K562 (cell line): ENCODE measurements around the gene AGA. TPM values are rescaled to one million over a fixed set of nuclear protein-coding genes. Genes with fewer than 3 reads are reported as not detected.

ENCODE experiments used
- ATAC-seq: fragments of 200-7000 bp; cut with Tn5 transposase; 3 replicates; pipeline ENCODE4 v1.9.1; 2020; ENCODE audit warnings: moderate library complexity
- BruUV-seq: library from RNA; stranded (reverse); fragments of 400-500 nt; replicated peaks from 2 replicates; lab custom pipeline; 2021; lab: Mats Ljungman, UMichigan
- CTCF ChIA-PET: fragments of 300-600 bp; formaldehyde crosslinking; extraction: SDS; loops from one replicate; lab custom pipeline; 2021; ENCODE audit warnings: low intra/inter-chr PET ratio; lab: Yijun Ruan, JAX
- POLR2A ChIA-PET: fragments of 300-600, 350-650 bp; sonication (Branson Sonifier 250); formaldehyde crosslinking; extraction: SDS; loops from one replicate; lab custom pipeline; 2021; ENCODE audit warnings: antibody characterized with exemption, inconsistent platforms; lab: Yijun Ruan, JAX
- DNase-seq, 4 experiments: peaks; one replicate each; pipeline versions ENCODE4 v3.0.0 to v3.0.0-alpha.2; 2011 to 2018; ENCODE audit warnings: low spot score in 3 of 4, mixed read lengths in 3 of 4; ENCODE audit errors: extremely low read depth in 1 of 4
- FAIRE-seq: peaks from 2 replicates; lab custom pipeline; 2011; peaks lifted over from hg19 to GRCh38; lab: Jason Lieb, UNC
- H2AFZ ChIP-seq: 2 replicates; pipeline ENCODE4 v1.6.0; 2011; ENCODE audit warnings: low read depth, low read length, control low read depth, inconsistent platforms
- H3K27ac ChIP-seq: fragments of 200-600 bp; 3 replicates; pipeline ENCODE4 v1.8.0; 2011; ENCODE audit warnings: low read depth, mild to moderate bottlenecking, control low read depth, inconsistent platforms, low read length, moderate library complexity, mixed read lengths; ENCODE audit errors: extremely low read depth
- H3K27me3 ChIP-seq, 2 experiments: fragments of 300-600 bp in 1 of 2; 2 replicates in 1 of 2; 3 replicates in 1 of 2; pipeline versions ENCODE4 v1.6.0 to v1.8.0; 2011; ENCODE audit warnings: inconsistent platforms in 2 of 2, low read length in 2 of 2, mild to moderate bottlenecking in 1 of 2, mixed read lengths in 1 of 2, moderate library complexity in 1 of 2; ENCODE audit not compliant: control insufficient read depth in 2 of 2, insufficient read depth in 2 of 2
- H3K36me3 ChIP-seq: fragments of 300-600 bp; 3 replicates; pipeline ENCODE4 v1.8.0; 2011; ENCODE audit warnings: mild to moderate bottlenecking, low read length, inconsistent platforms; ENCODE audit not compliant: control insufficient read depth, insufficient read depth
- H3K4me1 ChIP-seq, 2 experiments: fragments of 200-600 bp in 1 of 2; replicated peaks in 1 of 2; 2 replicates in 1 of 2; 3 replicates in 1 of 2; pipeline versions ENCODE4 v1.5.1 to v1.8.0; 2011; ENCODE audit warnings: inconsistent platforms in 2 of 2, low read length in 2 of 2, mild to moderate bottlenecking in 1 of 2, mixed read lengths in 1 of 2, moderate library complexity in 1 of 2; ENCODE audit not compliant: control insufficient read depth in 2 of 2, insufficient read depth in 2 of 2
- H3K4me2 ChIP-seq: 2 replicates; pipeline ENCODE4 v1.6.1; 2011; ENCODE audit warnings: low read length, control low read depth, inconsistent platforms, mixed read lengths; ENCODE audit not compliant: insufficient read depth
- H3K4me3 ChIP-seq: fragments of 200-600 bp; sonication (generic), shearing (Covaris generic); 2 replicates; pipeline ENCODE4 v1.5.1; 2016; ENCODE audit warnings: control low read depth, inconsistent platforms
- H3K79me2 ChIP-seq: fragments of 200-600 bp; 3 replicates; pipeline ENCODE4 v1.8.0; 2011; ENCODE audit warnings: low read length, inconsistent platforms; ENCODE audit not compliant: control insufficient read depth, insufficient read depth
- H3K9ac ChIP-seq, 2 experiments: 2 replicates each; pipeline versions ENCODE4 v1.6.0 to v1.6.1; 2011; ENCODE audit warnings: low read depth in 2 of 2, low read length in 2 of 2, control low read depth in 1 of 2, inconsistent platforms in 1 of 2, mild to moderate bottlenecking in 1 of 2, mixed read lengths in 1 of 2; ENCODE audit not compliant: insufficient read depth in 1 of 2
- H3K9me1 ChIP-seq: one replicate; pipeline ENCODE4 v1.6.0; 2011; ENCODE audit warnings: inconsistent platforms, mild to moderate bottlenecking, low read length, moderate library complexity; ENCODE audit not compliant: control insufficient read depth, insufficient read depth
- H3K9me3 ChIP-seq: replicated peaks from 2 replicates; pipeline ENCODE4 v1.5.1; 2011; ENCODE audit warnings: low read depth, low read length, inconsistent platforms; ENCODE audit not compliant: control insufficient read depth, insufficient read depth
- H4K20me1 ChIP-seq: replicated peaks from 2 replicates; pipeline ENCODE4 v1.6.1; 2011; ENCODE audit warnings: low read length, inconsistent platforms, mixed read lengths; ENCODE audit not compliant: control insufficient read depth, insufficient read depth
- FOXA3 ChIP-seq, 2 experiments: fragments of 450-650 bp in 1 of 2; sonication (generic) in 1 of 2; formaldehyde crosslinking; IDR thresholded peaks in 1 of 2; conservative IDR thresholded peaks in 1 of 2; 2 replicates each; pipeline versions ENCODE4 v1.4.0 to v1.8.0; 2020 to 2022; ENCODE audit warnings: mild to moderate bottlenecking in 2 of 2, missing genetic modification reagents in 1 of 2
- RBM17 ChIP-seq: fragments of 200-400 bp; formaldehyde crosslinking; IDR thresholded peaks from 2 replicates; pipeline ENCODE4 v1.6.1; 2017; ENCODE audit warnings: low read depth, mild to moderate bottlenecking, low read length, borderline replicate concordance
- U2AF2 ChIP-seq: fragments of 200-400 bp; formaldehyde crosslinking; optimal IDR thresholded peaks from 2 replicates; pipeline ENCODE3; 2017; ENCODE audit warnings: low read depth, mild to moderate bottlenecking, low read length
- ZBTB43 ChIP-seq: sonication (generic); formaldehyde crosslinking; IDR thresholded peaks from 2 replicates; pipeline ENCODE4 v1.8.0; 2023; ENCODE audit warnings: mild to moderate bottlenecking, missing genetic modification reagents
- WGBS: fragments of 100-300 bp; shearing (Covaris generic); methylation state at CpG from one replicate; pipeline ENCODE4 v1.1.6; 2016; ENCODE audit warnings: low coverage, mixed read lengths; ENCODE audit not compliant: insufficient coverage; ENCODE audit errors: missing lambda C conversion rate; 5-methylcytosine and 5-hydroxymethylcytosine counted together
- in situ Hi-C: fragments of 300-500 bp; cut with MboI; formaldehyde crosslinking; loops from 4 replicates; pipeline ENCODE4 v1.15.0; 2018; ENCODE audit warnings: inconsistent platforms, mixed read lengths
- intact Hi-C: fragments of 100-400 bp; cut with micrococcal nuclease; formaldehyde crosslinking; loops from 2 replicates; pipeline ENCODE4 v1.14.2; 2022
- polyA plus RNA-seq, 8 experiments: library from polyadenylated mRNA; depleted of rRNA in 4 of 8; stranded (reverse) in 5 of 8; unstranded in 3 of 8; fragments of >200 nt; fragmentation: Nextera tagmentation in 2 of 8; fragmentation: Illumina TruSeq in 1 of 8; extraction: Ambion mirVana in 2 of 8; extraction: Trizol in 1 of 8; gene quantifications; 2 replicates each; pipeline versions ENCODE4 v1.2.1 to v1.2.3, GENCODE V29; 2011 to 2014; ENCODE audit warnings: inconsistent platforms in 1 of 8, missing spikeins in 1 of 8
- total RNA-seq, 7 experiments: library from RNA; depleted of rRNA in 6 of 7; stranded (reverse); fragments of >200 nt in 6 of 7; fragmentation: Illumina TruSeq in 2 of 7; extraction: Trizol in 2 of 7; gene quantifications; 2 replicates each; pipeline versions ENCODE4 v1.2.1 to v1.2.3, GENCODE V29; 2011 to 2021; ENCODE audit warnings: low replicate concordance in 1 of 7
- TF ChIP-seq, protein P1 (sequence below), 2 experiments: fragments of 150-350 bp in 1 of 2; IDR thresholded peaks; 2 replicates each; pipeline ENCODE4 v1.6.1; 2012 to 2016; ENCODE audit warnings: low read depth in 2 of 2, low read length in 2 of 2, mild to moderate bottlenecking in 1 of 2, moderate library complexity in 1 of 2
- TF ChIP-seq, protein P2 (sequence below): fragments of 200-400 bp; formaldehyde crosslinking; IDR thresholded peaks from 2 replicates; pipeline ENCODE4 v1.6.1; 2017; ENCODE audit warnings: mild to moderate bottlenecking, low read depth, low read length, moderate library complexity
- TF ChIP-seq, protein P3 (sequence below): fragments of 250-450 bp; sonication (Bioruptor Pico); IDR thresholded peaks from 2 replicates; pipeline ENCODE4 v1.8.0; 2022; ENCODE audit warnings: inconsistent platforms

The AGA gene
- total and polyA plus RNA-seq, 9 of the 15 experiments (the other 6 are each of a cell fraction or from before 2014, with no cell fraction given) = 8.5 to 25.0 (median 12.6) TPM

GRCh38 chr4:177489471-177490246 is 47.4 kb upstream of the AGA start (continued):
- TF ChIP-seq, protein P1, sequence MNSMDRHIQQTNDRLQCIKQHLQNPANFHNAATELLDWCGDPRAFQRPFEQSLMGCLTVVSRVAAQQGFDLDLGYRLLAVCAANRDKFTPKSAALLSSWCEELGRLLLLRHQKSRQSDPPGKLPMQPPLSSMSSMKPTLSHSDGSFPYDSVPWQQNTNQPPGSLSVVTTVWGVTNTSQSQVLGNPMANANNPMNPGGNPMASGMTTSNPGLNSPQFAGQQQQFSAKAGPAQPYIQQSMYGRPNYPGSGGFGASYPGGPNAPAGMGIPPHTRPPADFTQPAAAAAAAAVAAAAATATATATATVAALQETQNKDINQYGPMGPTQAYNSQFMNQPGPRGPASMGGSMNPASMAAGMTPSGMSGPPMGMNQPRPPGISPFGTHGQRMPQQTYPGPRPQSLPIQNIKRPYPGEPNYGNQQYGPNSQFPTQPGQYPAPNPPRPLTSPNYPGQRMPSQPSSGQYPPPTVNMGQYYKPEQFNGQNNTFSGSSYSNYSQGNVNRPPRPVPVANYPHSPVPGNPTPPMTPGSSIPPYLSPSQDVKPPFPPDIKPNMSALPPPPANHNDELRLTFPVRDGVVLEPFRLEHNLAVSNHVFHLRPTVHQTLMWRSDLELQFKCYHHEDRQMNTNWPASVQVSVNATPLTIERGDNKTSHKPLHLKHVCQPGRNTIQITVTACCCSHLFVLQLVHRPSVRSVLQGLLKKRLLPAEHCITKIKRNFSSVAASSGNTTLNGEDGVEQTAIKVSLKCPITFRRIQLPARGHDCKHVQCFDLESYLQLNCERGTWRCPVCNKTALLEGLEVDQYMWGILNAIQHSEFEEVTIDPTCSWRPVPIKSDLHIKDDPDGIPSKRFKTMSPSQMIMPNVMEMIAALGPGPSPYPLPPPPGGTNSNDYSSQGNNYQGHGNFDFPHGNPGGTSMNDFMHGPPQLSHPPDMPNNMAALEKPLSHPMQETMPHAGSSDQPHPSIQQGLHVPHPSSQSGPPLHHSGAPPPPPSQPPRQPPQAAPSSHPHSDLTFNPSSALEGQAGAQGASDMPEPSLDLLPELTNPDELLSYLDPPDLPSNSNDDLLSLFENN (IDR thresholded peaks at IDR 0.05; ENCODE audit: low read depth in 2 of 2, low read length in 2 of 2) = no peak

DNA sequence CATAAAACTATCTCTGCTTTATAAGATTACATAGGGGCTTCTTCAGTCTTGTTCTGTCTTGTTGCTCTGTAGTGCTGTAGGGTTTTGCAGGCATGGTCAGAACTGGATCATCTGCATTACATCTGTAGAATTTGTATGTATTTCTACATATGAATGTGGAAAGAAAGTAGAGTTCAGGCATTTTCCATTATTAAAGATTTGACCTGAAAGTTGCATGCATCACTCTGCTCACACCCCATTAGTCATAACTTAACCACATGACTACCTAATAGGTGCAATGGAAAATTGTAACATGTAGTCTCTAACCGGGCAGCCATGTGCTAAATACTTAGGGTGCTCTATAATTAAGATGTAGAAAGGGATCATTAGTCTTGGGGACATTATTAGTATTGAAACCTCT is 45.7 kb upstream of the AGA start:
- H3K9me3 ChIP-seq = no peaks in the 10 kb centered on the region
- no peak overlapping the region for H2AFZ ChIP-seq
- H4K20me1 ChIP-seq = no peaks in the 10 kb centered on the region
- DNase-seq (no peak), ATAC-seq (no peak), FAIRE-seq (no peak)
- intact Hi-C loops = no loop called here
- no peak overlapping the region for H3K9ac ChIP-seq
- no peaks in the 10 kb centered on the region for H3K9me1 ChIP-seq
- in situ Hi-C loops = no loop called here
- 0% methylated on average over 1 of the region's 1 CpG for WGBS
- no peaks in the 10 kb centered on the region for H3K4me1 ChIP-seq
- no peaks in the 10 kb centered on the region for H3K79me2 ChIP-seq
- BruUV-seq = no TSS peak
- no peak overlapping the region for H3K4me2 ChIP-seq
- H3K36me3 ChIP-seq = no peaks in the 10 kb centered on the region
- ChIA-PET POLR2A (no interaction called here), CTCF (no interaction called here)
- no peak overlapping the region for H3K27ac ChIP-seq
- no peak overlapping the region for H3K4me3 ChIP-seq
- H3K27me3 ChIP-seq = no peaks in the 10 kb centered on the region
- TF ChIP-seq U2AF2 = no peak
- TF ChIP-seq ZBTB43 (CRISPR knock-in tag) = no peak
- TF ChIP-seq, protein P2, sequence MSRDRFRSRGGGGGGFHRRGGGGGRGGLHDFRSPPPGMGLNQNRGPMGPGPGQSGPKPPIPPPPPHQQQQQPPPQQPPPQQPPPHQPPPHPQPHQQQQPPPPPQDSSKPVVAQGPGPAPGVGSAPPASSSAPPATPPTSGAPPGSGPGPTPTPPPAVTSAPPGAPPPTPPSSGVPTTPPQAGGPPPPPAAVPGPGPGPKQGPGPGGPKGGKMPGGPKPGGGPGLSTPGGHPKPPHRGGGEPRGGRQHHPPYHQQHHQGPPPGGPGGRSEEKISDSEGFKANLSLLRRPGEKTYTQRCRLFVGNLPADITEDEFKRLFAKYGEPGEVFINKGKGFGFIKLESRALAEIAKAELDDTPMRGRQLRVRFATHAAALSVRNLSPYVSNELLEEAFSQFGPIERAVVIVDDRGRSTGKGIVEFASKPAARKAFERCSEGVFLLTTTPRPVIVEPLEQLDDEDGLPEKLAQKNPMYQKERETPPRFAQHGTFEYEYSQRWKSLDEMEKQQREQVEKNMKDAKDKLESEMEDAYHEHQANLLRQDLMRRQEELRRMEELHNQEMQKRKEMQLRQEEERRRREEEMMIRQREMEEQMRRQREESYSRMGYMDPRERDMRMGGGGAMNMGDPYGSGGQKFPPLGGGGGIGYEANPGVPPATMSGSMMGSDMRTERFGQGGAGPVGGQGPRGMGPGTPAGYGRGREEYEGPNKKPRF = no peak
- no peak for TF ChIP-seq RBM17
- TF ChIP-seq FOXA3 (CRISPR knock-in tag; conservative IDR thresholded peaks at IDR 0.05 in 1 of 2, IDR thresholded peaks at IDR 0.05 in 1 of 2) = no peak
- TF ChIP-seq, protein P3, sequence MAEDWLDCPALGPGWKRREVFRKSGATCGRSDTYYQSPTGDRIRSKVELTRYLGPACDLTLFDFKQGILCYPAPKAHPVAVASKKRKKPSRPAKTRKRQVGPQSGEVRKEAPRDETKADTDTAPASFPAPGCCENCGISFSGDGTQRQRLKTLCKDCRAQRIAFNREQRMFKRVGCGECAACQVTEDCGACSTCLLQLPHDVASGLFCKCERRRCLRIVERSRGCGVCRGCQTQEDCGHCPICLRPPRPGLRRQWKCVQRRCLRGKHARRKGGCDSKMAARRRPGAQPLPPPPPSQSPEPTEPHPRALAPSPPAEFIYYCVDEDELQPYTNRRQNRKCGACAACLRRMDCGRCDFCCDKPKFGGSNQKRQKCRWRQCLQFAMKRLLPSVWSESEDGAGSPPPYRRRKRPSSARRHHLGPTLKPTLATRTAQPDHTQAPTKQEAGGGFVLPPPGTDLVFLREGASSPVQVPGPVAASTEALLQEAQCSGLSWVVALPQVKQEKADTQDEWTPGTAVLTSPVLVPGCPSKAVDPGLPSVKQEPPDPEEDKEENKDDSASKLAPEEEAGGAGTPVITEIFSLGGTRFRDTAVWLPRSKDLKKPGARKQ (CRISPR knock-in tag) = no peak
